Mesendoderm (in vitro differentiated cells): ENCODE measurements around the gene DFFB. TPM values are rescaled to one million over a fixed set of nuclear protein-coding genes. Genes with fewer than 3 reads are reported as not detected.
"Not testable (repeated sequence)": the region's sequence is repeated elsewhere in the genome, so short reads cannot be mapped to it uniquely, and the experiment has no call there.

Experiments used
- DNase-seq: peaks from one replicate; pipeline ENCODE4 v3.0.0; 2013
- H2AK5ac ChIP-seq: 2 replicates; pipeline ENCODE4 v1.6.1; 2013; ENCODE audit warnings: low read length, inconsistent platforms
- H2BK120ac ChIP-seq: 2 replicates; pipeline ENCODE4 v1.6.1; 2013; ENCODE audit warnings: low read depth, mild to moderate bottlenecking, low read length, moderate library complexity, mixed read lengths
- H2BK15ac ChIP-seq: replicated peaks from 2 replicates; pipeline ENCODE4 v1.6.1; 2013; ENCODE audit warnings: low read depth, mild to moderate bottlenecking, moderate library complexity
- H2BK5ac ChIP-seq: 2 replicates; pipeline ENCODE4 v1.6.1; 2013; ENCODE audit warnings: low read length, inconsistent platforms
- H3K18ac ChIP-seq: 2 replicates; pipeline ENCODE4 v1.6.1; 2013; ENCODE audit warnings: mild to moderate bottlenecking, low read length, mixed read lengths
- H3K23ac ChIP-seq: one replicate; pipeline ENCODE4 v1.6.1; 2013; ENCODE audit warnings: low read length
- H3K27ac ChIP-seq: 2 replicates; pipeline ENCODE4 v1.5.1; 2013; ENCODE audit warnings: low read depth, mild to moderate bottlenecking, inconsistent platforms, low read length, moderate library complexity
- H3K27me3 ChIP-seq: 2 replicates; pipeline ENCODE4 v1.6.1; 2013; ENCODE audit warnings: low read length, control low read depth, mild to moderate bottlenecking, inconsistent platforms; ENCODE audit not compliant: insufficient read depth, poor library complexity
- H3K36me3 ChIP-seq: 2 replicates; pipeline ENCODE4 v1.6.1; 2013; ENCODE audit warnings: low read length, inconsistent platforms; ENCODE audit not compliant: control insufficient read depth, insufficient read depth
- H3K4ac ChIP-seq: one replicate; pipeline ENCODE4 v1.6.1; 2013; ENCODE audit warnings: low read depth, mild to moderate bottlenecking, low read length, moderate library complexity
- H3K4me1 ChIP-seq: 2 replicates; pipeline ENCODE4 v1.6.1; 2013; ENCODE audit warnings: low read depth, low read length, inconsistent platforms; ENCODE audit not compliant: control insufficient read depth
- H3K4me2 ChIP-seq: 2 replicates; pipeline ENCODE4 v1.6.1; 2013; ENCODE audit warnings: low read length
- H3K4me3 ChIP-seq: 2 replicates; pipeline ENCODE4 v1.5.1; 2013; ENCODE audit warnings: mild to moderate bottlenecking, low read length
- H3K56ac ChIP-seq: one replicate; pipeline ENCODE4 v1.6.1; 2013; ENCODE audit warnings: low read length
- H3K79me1 ChIP-seq: 2 replicates; pipeline ENCODE4 v1.6.1; 2013; ENCODE audit warnings: low read length, inconsistent platforms
- H3K79me2 ChIP-seq: 2 replicates; pipeline ENCODE4 v1.6.1; 2013; ENCODE audit warnings: mild to moderate bottlenecking, low read length; ENCODE audit not compliant: control insufficient read depth, insufficient read depth
- H3K9ac ChIP-seq: 2 replicates; pipeline ENCODE4 v1.6.1; 2013; ENCODE audit warnings: low read length, inconsistent platforms
- H4K5ac ChIP-seq: one replicate; pipeline ENCODE4 v1.6.1; 2013; ENCODE audit warnings: low read length
- H4K8ac ChIP-seq: one replicate; pipeline ENCODE4 v1.6.1; 2013; ENCODE audit warnings: low read depth, mild to moderate bottlenecking, control low read depth, low read length, moderate library complexity
- WGBS: extraction: QIAGEN DNeasy Blood & Tissue Kit; methylation state at CpG from one replicate; pipeline ENCODE4 v1.1.7; 2013; ENCODE audit warnings: low lambda C conversion rate, missing lambda C conversion rate; ENCODE audit not compliant: insufficient coverage; ENCODE audit errors: extremely low coverage; 5-methylcytosine and 5-hydroxymethylcytosine counted together
- polyA plus RNA-seq, 2 experiments: library from polyadenylated mRNA; stranded (reverse); fragments of 200-250 nt; gene quantifications; one replicate each; pipeline ENCODE4 v1.2.3, GENCODE V29; 2013

The DFFB gene
- 5.4 TPM for polyA plus RNA-seq (2013, experiment 1 of 2)
- 5.9 TPM for polyA plus RNA-seq (2013, experiment 2 of 2)

DNA sequence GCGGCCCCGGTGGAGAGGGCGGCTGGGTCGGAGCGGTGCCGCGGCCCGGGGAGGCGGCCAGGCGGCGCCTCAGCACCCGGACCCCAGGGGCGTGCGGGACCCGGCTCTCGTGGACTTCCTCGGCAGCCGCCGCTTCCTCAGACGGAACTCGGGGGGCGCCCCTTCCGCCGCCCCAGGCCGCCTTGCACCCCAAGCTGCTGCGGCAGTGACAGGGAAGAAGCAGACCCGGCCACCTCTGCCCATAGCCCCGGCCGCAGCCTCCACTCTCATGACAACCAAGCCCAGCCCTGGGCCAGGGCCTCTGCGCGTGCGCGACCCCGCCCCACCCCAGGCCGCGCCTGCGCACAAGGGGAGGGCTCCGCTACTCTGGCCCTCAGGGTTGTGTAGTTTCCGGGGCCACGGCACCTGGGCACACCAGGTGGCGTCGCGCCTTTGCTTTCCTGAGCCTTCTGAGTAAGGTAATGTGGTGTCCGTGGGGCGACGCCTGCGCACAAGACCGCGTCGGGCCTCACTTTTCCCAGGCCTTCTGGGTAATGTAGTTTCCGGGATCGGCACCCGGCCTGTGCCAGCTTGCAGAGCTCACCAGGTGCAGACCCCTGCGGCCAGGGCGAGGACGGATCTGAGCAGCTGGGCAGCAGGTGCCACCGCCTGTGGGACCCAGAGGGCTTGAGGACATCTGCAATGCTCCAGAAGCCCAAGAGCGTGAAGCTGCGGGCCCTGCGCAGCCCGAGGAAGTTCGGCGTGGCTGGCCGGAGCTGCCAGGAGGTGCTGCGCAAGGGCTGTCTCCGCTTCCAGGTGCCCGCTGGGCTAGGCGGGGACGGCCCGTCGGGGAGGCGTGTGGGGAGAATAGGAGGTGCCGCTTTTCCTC lies at the start of gene DFFB, which contains the start of gene CEP104:
DFFB (plus strand) TSS at position 554 of the 868 bp plus-strand sequence; CDS start at position 682, 128 bp downstream.
CEP104 (minus strand) TSS at position 289 of the 868 bp plus-strand sequence. CDS start 4,804 bp downstream, outside the sequence.
- Histone ChIP-seq H2BK120ac (no peak within 1 kb of the TSS), H2BK5ac (no peak within 1 kb of the TSS), H3K23ac (peak within 1 kb of the TSS; percentile 56), H2BK15ac (no peak within 1 kb of the TSS), H3K79me1 (peaks cover 4% of the 10 kb centered on the region), H3K27ac (no peak within 1 kb of the TSS), H3K56ac (peak within 1 kb of the TSS; percentile 87), H3K4ac (no peak within 1 kb of the TSS), H3K9ac (peak within 1 kb of the TSS; percentile 79), H4K5ac (no peak within 1 kb of the TSS), H3K36me3 (no peaks in the 10 kb centered on the region), H3K4me3 (peak within 1 kb of the TSS; percentile 78), H3K4me1 (no peaks in the 10 kb centered on the region), H3K18ac (peak within 1 kb of the TSS; percentile 24), H3K4me2 (peak within 1 kb of the TSS; percentile 84), H4K8ac (no peak within 1 kb of the TSS), H3K79me2 (no peaks in the 10 kb centered on the region), H3K27me3 (no peaks in the 10 kb centered on the region), H2AK5ac (no peak within 1 kb of the TSS)
- WGBS: no CpG with 5 or more reads among the region's 73 CpGs
- peak; percentile 99 for DNase-seq

DNA sequence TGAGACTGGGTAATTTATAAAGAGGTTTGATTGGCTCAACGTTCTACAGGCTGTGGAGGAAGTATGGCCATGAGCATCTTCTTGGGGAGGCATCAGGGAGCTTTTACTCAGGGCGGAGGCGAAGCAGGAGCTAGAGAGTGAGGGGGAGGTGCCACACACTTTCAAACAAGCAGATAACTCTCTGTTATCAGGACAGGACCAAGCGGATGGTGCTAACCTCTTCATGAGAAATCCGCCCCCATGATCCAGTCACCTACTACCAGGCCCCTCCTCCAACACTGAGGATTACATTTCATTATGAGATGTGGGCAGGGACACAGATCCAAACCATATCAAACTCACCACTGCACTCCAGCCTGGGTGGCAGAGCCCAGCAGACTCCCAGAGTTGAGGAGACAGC lies 49.5 kb upstream of the DFFB start:
- Histone ChIP-seq H3K27me3 (no peaks in the 10 kb centered on the region), H2AK5ac (no peak overlapping the region), H3K56ac (no peak overlapping the region), H4K8ac (no peak overlapping the region), H3K27ac (no peak overlapping the region), H3K23ac (no peak overlapping the region), H3K36me3 (no peaks in the 10 kb centered on the region), H3K79me2 (no peaks in the 10 kb centered on the region), H2BK15ac (no peak overlapping the region), H3K4me1 (no peaks in the 10 kb centered on the region), H2BK5ac (no peak overlapping the region), H3K9ac (no peak overlapping the region), H3K4me3 (no peak overlapping the region), H4K5ac (no peak overlapping the region), H3K4ac (no peak overlapping the region), H3K79me1 (no peaks in the 10 kb centered on the region), H2BK120ac (no peak overlapping the region), H3K18ac (no peak overlapping the region), H3K4me2 (no peak overlapping the region)
- WGBS: no CpG with 5 or more reads among the region's 5 CpGs
- no peak for DNase-seq

- Histone ChIP-seq H3K79me1 (no peaks in the 10 kb centered on the region), H2BK5ac (no peak overlapping the region), H3K56ac (no peak overlapping the region), H3K4ac (no peak overlapping the region), H3K4me2 (no peak overlapping the region), H4K5ac (no peak overlapping the region), H3K9ac (no peak overlapping the region), H2BK120ac (no peak overlapping the region), H3K27ac (no peak overlapping the region), H4K8ac (no peak overlapping the region), H3K18ac (no peak overlapping the region), H3K4me1 (no peaks in the 10 kb centered on the region), H3K27me3 (no peaks in the 10 kb centered on the region), H2AK5ac (no peak overlapping the region), H3K23ac (no peak overlapping the region), H3K4me3 (no peak overlapping the region), H2BK15ac (no peak overlapping the region), H3K36me3 (no peaks in the 10 kb centered on the region), H3K79me2 (no peaks in the 10 kb centered on the region)
- DNase-seq: no peak
- no CpG with 5 or more reads among the region's 7 CpGs for WGBS
Measured at GRCh38 chr1:3809680-3810079, 47.6 kb upstream of the DFFB start.

DNA sequence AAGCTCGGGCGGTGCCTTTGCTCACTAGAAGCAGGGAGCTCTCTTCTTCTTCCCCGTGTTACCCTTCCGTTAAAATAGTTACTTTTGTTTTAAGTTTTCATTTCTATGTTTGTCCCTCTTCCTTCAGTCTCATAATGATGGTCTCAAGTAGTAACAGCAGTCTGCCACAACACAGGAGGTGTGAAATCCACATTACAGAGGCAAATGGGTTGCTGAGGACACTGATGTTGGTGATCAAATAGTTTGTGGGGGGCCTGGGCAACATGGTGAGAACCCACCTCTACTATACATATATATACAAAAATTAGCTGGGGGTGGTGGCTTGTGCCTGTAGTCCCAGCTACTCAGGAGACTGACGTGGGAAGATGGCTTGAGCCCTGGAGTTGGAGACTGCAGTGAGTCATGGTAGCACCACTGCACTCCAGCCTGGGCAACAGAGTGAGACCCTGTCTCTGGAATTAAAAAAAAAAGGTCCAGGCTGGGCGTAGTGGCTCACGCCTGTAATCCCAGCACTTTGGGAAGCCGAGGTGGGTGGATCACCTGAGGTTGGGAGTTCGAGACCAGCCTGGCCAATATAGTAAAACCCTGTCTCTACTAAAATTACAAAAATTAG lies 47.0 kb upstream of the DFFB start:
- not testable (repeated sequence) for H3K23ac ChIP-seq, H3K9ac ChIP-seq, H2AK5ac ChIP-seq, H2BK120ac ChIP-seq, H3K27me3 ChIP-seq, H3K4me3 ChIP-seq, H3K79me1 ChIP-seq, H3K36me3 ChIP-seq, H3K27ac ChIP-seq, DNase-seq, H3K4me2 ChIP-seq, H3K18ac ChIP-seq, H3K56ac ChIP-seq, H3K4ac ChIP-seq, H4K5ac ChIP-seq, H3K79me2 ChIP-seq, H4K8ac ChIP-seq, H2BK15ac ChIP-seq, H2BK5ac ChIP-seq, H3K4me1 ChIP-seq
- WGBS: no CpG with 5 or more reads among the region's 9 CpGs

DNA sequence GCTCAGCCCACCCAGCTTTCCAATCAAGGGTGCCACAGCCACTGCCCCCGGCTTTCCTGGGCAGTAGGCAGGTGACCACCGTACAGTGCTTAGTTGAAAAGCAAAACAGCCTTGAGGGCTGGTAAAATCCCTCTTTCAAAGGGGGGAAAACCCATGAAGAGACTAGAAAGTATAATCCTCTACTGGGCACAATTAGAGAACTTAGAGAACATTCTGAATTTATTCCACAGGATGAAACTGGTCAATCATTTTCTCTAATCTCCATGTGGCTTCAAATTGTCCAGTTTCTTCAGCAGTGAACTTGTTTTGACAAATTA lies 45.7 kb upstream of the DFFB start:
- Histone ChIP-seq H2BK5ac (no peak overlapping the region), H4K5ac (no peak overlapping the region), H2BK120ac (no peak overlapping the region), H4K8ac (no peak overlapping the region), H2BK15ac (no peak overlapping the region), H3K56ac (no peak overlapping the region), H3K9ac (no peak overlapping the region), H3K27ac (no peak overlapping the region), H2AK5ac (no peak overlapping the region), H3K18ac (no peak overlapping the region), H3K4me1 (no peaks in the 10 kb centered on the region), H3K4ac (no peak overlapping the region), H3K79me1 (no peaks in the 10 kb centered on the region), H3K4me2 (no peak overlapping the region), H3K79me2 (no peaks in the 10 kb centered on the region), H3K36me3 (no peaks in the 10 kb centered on the region), H3K23ac (no peak overlapping the region), H3K4me3 (no peak overlapping the region), H3K27me3 (no peaks in the 10 kb centered on the region)
- no peak for DNase-seq
- WGBS: no CpG with 5 or more reads among the region's 2 CpGs
